Right atrium auricular region (tissue), 2 donors: ENCODE data around the gene ZNF582. TPM values are rescaled to one million over a fixed set of nuclear protein-coding genes. Genes with fewer than 3 reads are reported as not detected.
"Not testable (repeated sequence)": the region's sequence is repeated elsewhere in the genome, so short reads cannot be mapped to it uniquely, and the experiment has no call there.

Experiments
- DNase-seq: peaks from one replicate; pipeline ENCODE4 v3.0.0-alpha.2; 2019; ENCODE audit warnings: low spot score
- H3K27ac ChIP-seq, 2 donors: fragments of 200-600 bp; sonication (generic); 1 replicate in 1 of 2; 2 replicates in 1 of 2; pipeline ENCODE4 v1.5.1; 2016 to 2019
- H3K27me3 ChIP-seq, 2 donors: fragments of 200-600 bp; sonication (generic); one replicate each; pipeline versions ENCODE4 v1.5.1 to v1.6.0; 2017 to 2019
- H3K36me3 ChIP-seq: fragments of 200-600 bp; sonication (generic); one replicate; pipeline ENCODE4 v1.5.1; 2016
- H3K4me1 ChIP-seq, 2 donors: fragments of 200-600 bp; sonication (generic); one replicate each; pipeline versions ENCODE4 v1.5.1 to v1.6.0; 2017 to 2019
- H3K4me3 ChIP-seq, 2 donors: fragments of 200-600 bp; sonication (generic); 1 replicate in 1 of 2; 2 replicates in 1 of 2; pipeline ENCODE4 v1.5.1; 2017 to 2019; ENCODE audit warnings: mild to moderate bottlenecking in 1 of 2, moderate library complexity in 1 of 2
- H3K9me3 ChIP-seq, 2 donors: fragments of 200-600 bp; sonication (generic); one replicate each; pipeline ENCODE4 v1.5.1; 2019
- total RNA-seq, 2 donors: library from RNA; depleted of rRNA; stranded (reverse); fragments of >200 nt; gene quantifications; one replicate each; pipeline ENCODE4 v1.1.0, GENCODE V29; 2016
- TF ChIP-seq, protein P1 (sequence below), 2 donors: fragments of 200-600 bp; sonication (generic); IDR thresholded peaks; one replicate each; pipeline ENCODE4 v1.5.1; 2019; ENCODE audit warnings: antibody characterized with exemption in 2 of 2

ZNF582 gene
- total RNA-seq, 2 donors from 2014 or later = 3.9 to 6.2 TPM

DNA sequence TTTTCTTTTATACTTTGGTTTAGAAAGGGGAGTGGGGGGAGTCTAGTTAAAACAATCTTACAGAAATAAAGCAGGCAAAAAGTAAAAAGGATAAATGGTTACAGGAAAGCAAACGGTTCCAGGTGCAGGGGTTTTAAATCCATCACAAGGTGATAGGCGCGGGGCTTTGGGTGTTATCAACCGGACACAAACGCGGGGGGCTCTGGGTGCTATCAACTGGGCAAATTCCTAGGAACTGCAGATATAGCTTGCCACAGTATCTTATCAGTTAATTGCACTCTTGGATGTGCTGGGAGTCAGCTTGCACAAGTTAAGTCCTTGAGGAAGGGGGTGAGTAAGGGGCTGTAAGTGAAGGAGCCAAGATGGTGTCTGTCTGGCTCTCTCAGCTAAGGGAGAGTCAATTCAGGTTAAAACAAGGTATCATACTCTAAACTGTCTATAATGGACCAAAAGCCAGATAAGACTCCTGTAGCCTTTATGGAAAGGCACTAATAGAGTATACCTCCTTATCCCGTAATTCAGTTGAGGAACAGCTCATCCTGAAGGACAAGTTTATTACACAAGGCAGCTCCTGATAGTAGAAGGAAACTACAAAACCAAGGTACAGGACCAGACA is 46.1 kb downstream of the ZNF582 start:
- no peaks in the 10 kb centered on the region for H3K4me1 ChIP-seq
- no peaks in the 10 kb centered on the region for H3K36me3 ChIP-seq
- no peak overlapping the region for H3K4me3 ChIP-seq
- H3K27me3 ChIP-seq = no peaks in the 10 kb centered on the region
- no peak overlapping the region for H3K27ac ChIP-seq
- no peak for DNase-seq
- H3K9me3 ChIP-seq = no peaks in the 10 kb centered on the region
- TF ChIP-seq, protein P1, sequence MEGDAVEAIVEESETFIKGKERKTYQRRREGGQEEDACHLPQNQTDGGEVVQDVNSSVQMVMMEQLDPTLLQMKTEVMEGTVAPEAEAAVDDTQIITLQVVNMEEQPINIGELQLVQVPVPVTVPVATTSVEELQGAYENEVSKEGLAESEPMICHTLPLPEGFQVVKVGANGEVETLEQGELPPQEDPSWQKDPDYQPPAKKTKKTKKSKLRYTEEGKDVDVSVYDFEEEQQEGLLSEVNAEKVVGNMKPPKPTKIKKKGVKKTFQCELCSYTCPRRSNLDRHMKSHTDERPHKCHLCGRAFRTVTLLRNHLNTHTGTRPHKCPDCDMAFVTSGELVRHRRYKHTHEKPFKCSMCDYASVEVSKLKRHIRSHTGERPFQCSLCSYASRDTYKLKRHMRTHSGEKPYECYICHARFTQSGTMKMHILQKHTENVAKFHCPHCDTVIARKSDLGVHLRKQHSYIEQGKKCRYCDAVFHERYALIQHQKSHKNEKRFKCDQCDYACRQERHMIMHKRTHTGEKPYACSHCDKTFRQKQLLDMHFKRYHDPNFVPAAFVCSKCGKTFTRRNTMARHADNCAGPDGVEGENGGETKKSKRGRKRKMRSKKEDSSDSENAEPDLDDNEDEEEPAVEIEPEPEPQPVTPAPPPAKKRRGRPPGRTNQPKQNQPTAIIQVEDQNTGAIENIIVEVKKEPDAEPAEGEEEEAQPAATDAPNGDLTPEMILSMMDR (IDR thresholded peaks at IDR 0.05) = no peak

- Histone ChIP-seq H3K4me1 (no peaks in the 10 kb centered on the region), H3K27ac (no peak overlapping the region), H3K4me3 (no peak overlapping the region), H3K36me3 (no peaks in the 10 kb centered on the region), H3K27me3 (no peaks in the 10 kb centered on the region), H3K9me3 (no peaks in the 10 kb centered on the region)
- no peak for DNase-seq
- TF ChIP-seq, protein P1 (IDR thresholded peaks at IDR 0.05) = no peak
These were observed 51.4 kb downstream of the ZNF582 start for GRCh38 chr19:56341948-56342347.

DNA sequence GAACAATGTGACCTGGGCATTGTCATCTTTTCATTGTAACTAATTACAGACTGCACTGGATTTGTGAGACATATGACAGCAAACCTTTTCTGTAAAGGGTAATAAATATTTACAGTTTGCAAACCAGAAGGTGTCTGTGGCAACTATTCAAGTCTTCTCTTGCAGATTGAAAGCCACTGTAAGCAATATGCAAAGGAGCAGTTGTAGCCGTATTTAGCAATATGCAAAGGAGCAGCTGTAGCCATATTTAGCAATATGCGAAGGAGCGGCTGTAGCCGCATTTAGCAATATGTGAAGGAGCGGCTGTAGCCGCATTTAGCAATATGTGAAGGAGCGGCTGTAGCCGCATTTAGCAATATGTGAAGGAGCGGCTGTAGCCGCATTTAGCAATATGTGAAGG is 54.3 kb downstream of the ZNF582 start:
- H3K4me3 ChIP-seq, H3K36me3 ChIP-seq, DNase-seq, H3K27ac ChIP-seq, H3K27me3 ChIP-seq, H3K4me1 ChIP-seq, H3K9me3 ChIP-seq: not testable (repeated sequence)

GRCh38 chr19:56337077-56337476 is 56.3 kb downstream of the ZNF582 start:
- peaks cover 0 to 12% of the 10 kb centered on the region in 2 donors for H3K9me3 ChIP-seq
- H3K27me3 ChIP-seq, H3K4me3 ChIP-seq, DNase-seq, H3K27ac ChIP-seq, H3K4me1 ChIP-seq, H3K36me3 ChIP-seq: not testable (repeated sequence)

DNA sequence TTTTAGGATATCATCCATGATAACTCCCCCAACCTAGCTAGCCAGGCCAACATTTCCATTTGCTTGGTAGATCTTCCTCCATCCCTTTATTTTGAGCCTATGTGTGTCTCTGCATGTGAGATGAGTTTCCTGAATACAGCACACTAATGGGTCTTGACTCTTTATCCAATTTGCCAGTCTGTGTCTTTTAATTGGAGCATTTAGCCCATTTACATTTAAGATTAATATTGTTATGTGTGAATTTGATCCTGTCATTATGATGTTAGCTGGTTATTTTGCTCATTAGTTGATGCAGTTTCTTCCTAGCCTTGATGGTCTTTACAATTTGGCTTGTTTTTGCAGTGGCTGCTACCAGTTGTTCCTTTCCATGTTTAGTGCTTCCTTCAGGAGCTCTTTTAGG is 58.0 kb downstream of the ZNF582 start:
- not testable (repeated sequence) for H3K27me3 ChIP-seq, H3K4me1 ChIP-seq, DNase-seq, H3K27ac ChIP-seq, H3K36me3 ChIP-seq, H3K4me3 ChIP-seq
- H3K9me3 ChIP-seq = peaks cover 0 to 17% of the 10 kb centered on the region in 2 donors

GRCh38 chr19:56333506-56333905 is 59.8 kb downstream of the ZNF582 start:
- no peak for DNase-seq
- no peaks in the 10 kb centered on the region for H3K36me3 ChIP-seq
- no peak overlapping the region for H3K27ac ChIP-seq
- H3K4me3 ChIP-seq = no peak overlapping the region
- TF ChIP-seq, protein P1 (IDR thresholded peaks at IDR 0.05) = peak; percentile 18 to 63
- no peaks in the 10 kb centered on the region for H3K27me3 ChIP-seq
- no peaks in the 10 kb centered on the region for H3K4me1 ChIP-seq
- peaks cover 0 to 17% of the 10 kb centered on the region in 2 donors for H3K9me3 ChIP-seq

Other genes with a start within 250 kb of the ZNF582 start
- gene GALP, start 217.5 kb downstream of the ZNF582 start, total RNA-seq = not detected
- not detected for gene ZSCAN5B, start 195.8 kb downstream of the ZNF582 start, total RNA-seq
- gene ZSCAN5C, start 191.3 kb downstream of the ZNF582 start, total RNA-seq = not detected
- not detected for gene EDDM13, start 120.8 kb downstream of the ZNF582 start, total RNA-seq
- gene ZSCAN5A, start 78.7 kb downstream of the ZNF582 start, total RNA-seq = 1 to 10 TPM; 3.0 to 9.5 TPM
- gene ZNF583, start 10.8 kb upstream of the ZNF582 start, total RNA-seq = 1 to 10 TPM; 2.3 to 6.4 TPM
- 1 to 10 TPM; 3.5 to 5.3 TPM for gene ZNF667, start 83.8 kb upstream of the ZNF582 start, total RNA-seq
- 1 to 10 TPM; 2.1 to 2.3 TPM for gene ZNF471, start 114.3 kb upstream of the ZNF582 start, total RNA-seq
- gene ZFP28, start 145.4 kb upstream of the ZNF582 start, total RNA-seq = 1 to 10 TPM; 4.0 to 4.6 TPM
- 1 to 10 TPM; 1.9 to 2.5 TPM for gene ZNF470, start 173.9 kb upstream of the ZNF582 start, total RNA-seq
- gene ZNF71, start 201.8 kb upstream of the ZNF582 start, total RNA-seq = 1 to 10 TPM; 6.9 to 9.8 TPM
- not detected for gene SMIM17, start 249.6 kb upstream of the ZNF582 start, total RNA-seq